Stimulated activated effector memory CD8-positive, alpha-beta T cell treated with anti-CD3 and anti-CD28 coated beads, Interleukin-12 subunit alpha, Interleukin-12 subunit beta, amount 100 ng/mL, for 72 hours (primary cell): ENCODE data around the gene FLNA.

ENCODE experiments used
- ATAC-seq: fragments of 150-1000 bp; cut with Tn5 transposase; 2 replicates; pipeline ENCODE4 v1.10.0; 2021
- DNase-seq, 2 donors: peaks; one replicate each; pipeline ENCODE4 v3.0.0; 2021 to 2022; ENCODE audit warnings: low spot score in 2 of 2
- H3K27ac Mint-ChIP-seq: one replicate; pipeline ENCODE4 v1.8.0; 2022; ENCODE audit warnings: mild to moderate bottlenecking, mixed read lengths
- H3K36me3 Mint-ChIP-seq: one replicate; pipeline ENCODE4 v1.8.0; 2022; ENCODE audit warnings: mild to moderate bottlenecking, mixed read lengths
- H3K4me1 Mint-ChIP-seq: one replicate; pipeline ENCODE4 v1.8.0; 2022; ENCODE audit warnings: mixed read lengths
- H3K4me3 Mint-ChIP-seq: one replicate; pipeline ENCODE4 v1.8.0; 2022; ENCODE audit warnings: mild to moderate bottlenecking, mixed read lengths
- H3K9me3 Mint-ChIP-seq: one replicate; pipeline ENCODE4 v1.8.0; 2022; ENCODE audit warnings: mixed read lengths

FLNA gene

GRCh38 chrX:154374313-154375155 is at the start of gene FLNA:
TSS of gene FLNA (minus strand) at chrX:154374634. CDS start at chrX:154371245, 3,389 bp downstream.
- peaks cover 13% of the 10 kb centered on the region for H3K4me1 Mint-ChIP-seq
- ATAC-seq = no peak
- H3K9me3 Mint-ChIP-seq = no peaks in the 10 kb centered on the region
- H3K4me3 Mint-ChIP-seq = peak within 1 kb of the TSS; percentile 83
- no peak for DNase-seq
- peaks cover 28% of the 10 kb centered on the region for H3K36me3 Mint-ChIP-seq
- H3K27ac Mint-ChIP-seq = no peak within 1 kb of the TSS

GRCh38 chrX:154420402-154420756 is 45.9 kb upstream of the FLNA start:
- ATAC-seq (no peak), DNase-seq (no peak)
- Mint-ChIP-seq H3K27ac (peak overlapping the region; percentile 23), H3K36me3 (peaks cover 11% of the 10 kb centered on the region), H3K4me3 (no peak overlapping the region), H3K9me3 (no peaks in the 10 kb centered on the region), H3K4me1 (no peaks in the 10 kb centered on the region)

GRCh38 chrX:154419688-154420401 is 45.4 kb upstream of the FLNA start:
- ATAC-seq (no peak), DNase-seq (no peak)
- Mint-ChIP-seq H3K4me3 (no peak overlapping the region), H3K27ac (peak overlapping the region; percentile 23), H3K36me3 (peaks cover 16% of the 10 kb centered on the region), H3K9me3 (no peaks in the 10 kb centered on the region), H3K4me1 (no peaks in the 10 kb centered on the region)

GRCh38 chrX:154419189-154419588 is 44.8 kb upstream of the FLNA start:
- ATAC-seq (no peak), DNase-seq (no peak)
- H3K27ac Mint-ChIP-seq = peak overlapping the region; percentile 54
- H3K9me3 Mint-ChIP-seq = no peaks in the 10 kb centered on the region
- peaks cover 16% of the 10 kb centered on the region for H3K36me3 Mint-ChIP-seq
- H3K4me1 Mint-ChIP-seq = no peaks in the 10 kb centered on the region
- H3K4me3 Mint-ChIP-seq = no peak overlapping the region

- Mint-ChIP-seq H3K27ac (no peak overlapping the region), H3K36me3 (peaks cover 25% of the 10 kb centered on the region), H3K4me1 (peaks cover 6% of the 10 kb centered on the region), H3K9me3 (no peaks in the 10 kb centered on the region), H3K4me3 (no peak overlapping the region)
- no peak for DNase-seq
- ATAC-seq = no peak
These were observed 42.7 kb upstream of the FLNA start for GRCh38 chrX:154417157-154417556.

GRCh38 chrX:154413142-154413541 is 38.7 kb upstream of the FLNA start:
- peak overlapping the region; percentile 86 for H3K27ac Mint-ChIP-seq
- ATAC-seq (no peak), DNase-seq (no peak)
- peaks cover 38% of the 10 kb centered on the region for H3K36me3 Mint-ChIP-seq
- H3K4me1 Mint-ChIP-seq = peaks cover 14% of the 10 kb centered on the region
- peak overlapping the region; percentile 82 for H3K4me3 Mint-ChIP-seq
- H3K9me3 Mint-ChIP-seq = no peaks in the 10 kb centered on the region

- Mint-ChIP-seq H3K4me1 (peaks cover 14% of the 10 kb centered on the region), H3K27ac (peak overlapping the region; percentile 86), H3K9me3 (no peaks in the 10 kb centered on the region), H3K4me3 (peak overlapping the region; percentile 82), H3K36me3 (peaks cover 38% of the 10 kb centered on the region)
- ATAC-seq (peak; percentile 47), DNase-seq (no peak)
These were observed 38.0 kb upstream of the FLNA start for GRCh38 chrX:154412468-154412867.

GRCh38 chrX:154411981-154412340 is 37.5 kb upstream of the FLNA start:
- Mint-ChIP-seq H3K4me3 (peak overlapping the region; percentile 82), H3K27ac (peak overlapping the region; percentile 86), H3K4me1 (peaks cover 14% of the 10 kb centered on the region), H3K36me3 (peaks cover 38% of the 10 kb centered on the region), H3K9me3 (no peaks in the 10 kb centered on the region)
- peak; percentile 85 for ATAC-seq
- DNase-seq = peak in 1 of 2 donors; percentile 72

- Mint-ChIP-seq H3K4me1 (peaks cover 14% of the 10 kb centered on the region), H3K27ac (peak within 1 kb of the TSS; percentile 74), H3K4me3 (peak within 1 kb of the TSS; percentile 56), H3K36me3 (peaks cover 22% of the 10 kb centered on the region), H3K9me3 (no peaks in the 10 kb centered on the region)
- ATAC-seq (peak; percentile 23), DNase-seq (no peak)
These were observed 34.9 kb upstream of the FLNA start, which contains the start of gene DNASE1L1 for GRCh38 chrX:154409222-154409871. TSS of gene DNASE1L1 (minus strand) at chrX:154409254. CDS start at chrX:154405568, 3,686 bp downstream.

- Mint-ChIP-seq H3K4me3 (peak overlapping the region; percentile 56), H3K9me3 (no peaks in the 10 kb centered on the region), H3K36me3 (peaks cover 19% of the 10 kb centered on the region), H3K4me1 (peaks cover 14% of the 10 kb centered on the region), H3K27ac (peak overlapping the region; percentile 74)
- no peak for DNase-seq
- no peak for ATAC-seq
These were observed 34.3 kb upstream of the FLNA start for GRCh38 chrX:154408659-154409221.

- DNase-seq (no peak), ATAC-seq (no peak)
- Mint-ChIP-seq H3K4me1 (peaks cover 11% of the 10 kb centered on the region), H3K4me3 (no peak overlapping the region), H3K36me3 (peaks cover 25% of the 10 kb centered on the region), H3K27ac (no peak overlapping the region), H3K9me3 (no peaks in the 10 kb centered on the region)
These were observed 30.3 kb upstream of the FLNA start for GRCh38 chrX:154404625-154405192.

GRCh38 chrX:154403858-154404257 is 29.4 kb upstream of the FLNA start:
- no peak overlapping the region for H3K27ac Mint-ChIP-seq
- H3K4me3 Mint-ChIP-seq = no peak overlapping the region
- no peaks in the 10 kb centered on the region for H3K9me3 Mint-ChIP-seq
- H3K4me1 Mint-ChIP-seq = peaks cover 19% of the 10 kb centered on the region
- ATAC-seq (no peak), DNase-seq (no peak)
- H3K36me3 Mint-ChIP-seq = peaks cover 30% of the 10 kb centered on the region

GRCh38 chrX:154403192-154403591 is 28.8 kb upstream of the FLNA start:
- Mint-ChIP-seq H3K4me1 (peaks cover 19% of the 10 kb centered on the region), H3K27ac (no peak overlapping the region), H3K4me3 (no peak overlapping the region), H3K36me3 (peaks cover 36% of the 10 kb centered on the region), H3K9me3 (no peaks in the 10 kb centered on the region)
- no peak for DNase-seq
- ATAC-seq = no peak

- no peak for DNase-seq
- ATAC-seq = no peak
- Mint-ChIP-seq H3K27ac (peak overlapping the region; percentile 100), H3K4me1 (peaks cover 22% of the 10 kb centered on the region), H3K36me3 (peaks cover 41% of the 10 kb centered on the region), H3K9me3 (no peaks in the 10 kb centered on the region), H3K4me3 (no peak overlapping the region)
These were observed 28.2 kb upstream of the FLNA start for GRCh38 chrX:154402622-154403127.
